Testis (tissue), 2 donors: Measurements from ENCODE around the gene PPM1H.

Experiments used
- POLR2A ChIP-seq: fragments of 450-650 bp; IDR thresholded peaks from one replicate; pipeline ENCODE4 v1.6.1; 2017; ENCODE audit warnings: antibody characterized with exemption, mild to moderate bottlenecking, moderate library complexity
- TF ChIP-seq, protein P1 (sequence below), 3 experiments: fragments of 450-650 bp in 2 of 3; fragments of 200-600 bp in 1 of 3; sonication (generic) in 1 of 3; IDR thresholded peaks; one replicate each; pipeline ENCODE4 v1.5.1; 2016 to 2019; ENCODE audit warnings: antibody characterized with exemption in 3 of 3, mild to moderate bottlenecking in 2 of 3, moderate library complexity in 1 of 3

DNA sequence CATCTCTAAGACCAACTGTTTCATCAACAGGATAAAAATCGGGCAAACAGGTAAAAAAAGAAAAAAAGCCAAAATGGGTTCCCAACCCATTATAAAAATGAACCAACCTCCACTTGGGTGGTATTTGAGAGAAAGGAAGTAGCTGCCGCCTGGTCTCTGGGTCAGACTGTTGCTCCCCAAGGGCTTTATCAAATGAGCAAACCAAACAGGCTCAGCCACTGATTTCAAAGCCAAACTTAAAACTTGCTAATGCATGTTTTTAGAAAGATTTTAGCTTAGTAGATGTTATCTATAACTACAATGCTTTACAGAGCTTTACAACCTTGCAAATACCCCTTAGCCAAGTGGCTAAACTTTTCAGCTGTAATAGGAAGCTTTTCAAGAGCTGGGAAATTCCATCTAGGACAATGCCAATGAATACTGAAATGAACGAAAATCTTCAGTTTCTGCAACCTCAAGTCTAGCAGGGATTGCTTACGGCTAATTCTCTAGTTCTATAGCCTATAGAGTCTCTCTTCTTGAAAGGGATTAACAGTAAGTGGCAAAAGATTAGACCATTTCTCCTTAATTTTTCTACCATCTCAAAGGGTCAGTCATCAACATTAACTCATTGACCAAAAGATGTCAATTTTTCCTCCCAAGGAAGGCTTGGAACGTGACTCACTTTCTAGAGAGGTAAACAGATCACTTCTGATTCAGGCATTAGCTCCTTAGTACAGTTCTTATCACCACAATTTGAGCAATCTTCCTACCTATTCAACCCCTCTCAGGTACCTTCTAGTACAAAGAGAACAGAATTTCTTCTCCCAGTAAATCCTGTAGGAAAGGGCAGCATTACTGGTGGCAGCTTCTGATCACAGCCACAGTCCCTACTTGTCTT, 4.2 kb downstream of the PPM1H start:
- TF ChIP-seq POLR2A: no peak
- TF ChIP-seq, protein P1, sequence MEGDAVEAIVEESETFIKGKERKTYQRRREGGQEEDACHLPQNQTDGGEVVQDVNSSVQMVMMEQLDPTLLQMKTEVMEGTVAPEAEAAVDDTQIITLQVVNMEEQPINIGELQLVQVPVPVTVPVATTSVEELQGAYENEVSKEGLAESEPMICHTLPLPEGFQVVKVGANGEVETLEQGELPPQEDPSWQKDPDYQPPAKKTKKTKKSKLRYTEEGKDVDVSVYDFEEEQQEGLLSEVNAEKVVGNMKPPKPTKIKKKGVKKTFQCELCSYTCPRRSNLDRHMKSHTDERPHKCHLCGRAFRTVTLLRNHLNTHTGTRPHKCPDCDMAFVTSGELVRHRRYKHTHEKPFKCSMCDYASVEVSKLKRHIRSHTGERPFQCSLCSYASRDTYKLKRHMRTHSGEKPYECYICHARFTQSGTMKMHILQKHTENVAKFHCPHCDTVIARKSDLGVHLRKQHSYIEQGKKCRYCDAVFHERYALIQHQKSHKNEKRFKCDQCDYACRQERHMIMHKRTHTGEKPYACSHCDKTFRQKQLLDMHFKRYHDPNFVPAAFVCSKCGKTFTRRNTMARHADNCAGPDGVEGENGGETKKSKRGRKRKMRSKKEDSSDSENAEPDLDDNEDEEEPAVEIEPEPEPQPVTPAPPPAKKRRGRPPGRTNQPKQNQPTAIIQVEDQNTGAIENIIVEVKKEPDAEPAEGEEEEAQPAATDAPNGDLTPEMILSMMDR (IDR thresholded peaks at IDR 0.05): no peak
